GM18951 (cell line): ENCODE measurements around the gene HIVEP3.

Experiments
- POLR2A ChIP-seq: IDR thresholded peaks from 4 replicates; pipeline ENCODE4 v1.6.1; 2011; ENCODE audit warnings: mild to moderate bottlenecking; ENCODE audit not compliant: insufficient read length, insufficient read depth; ENCODE audit errors: extremely low read depth
- in situ Hi-C: fragments of 300-500 bp; cut with MboI; formaldehyde crosslinking; loops from one replicate; pipeline ENCODE4 v1.12.0; 2022; ENCODE audit warnings: low sequenced_read_pairs, mixed read lengths, inconsistent platforms; ENCODE audit not compliant: unreplicated experiment

The HIVEP3 gene

GRCh38 chr1:41868241-41868998 is 50.3 kb downstream of the HIVEP3 start:
- in situ Hi-C loops = no loop called here

GRCh38 chr1:41866285-41866684 is 52.4 kb downstream of the HIVEP3 start:
- in situ Hi-C loops = no loop called here
- TF ChIP-seq POLR2A = no peak

More at GRCh38 chr1:41868241-41868998, 50.3 kb downstream of the HIVEP3 start:
- no peak for TF ChIP-seq POLR2A

GRCh38 chr1:41864471-41865040 is 54.2 kb downstream of the HIVEP3 start:
- in situ Hi-C loops = no loop called here
- no peak for TF ChIP-seq POLR2A

- in situ Hi-C loops = no loop called here
- no peak for TF ChIP-seq POLR2A
Observed at GRCh38 chr1:41863718-41864117, 55.0 kb downstream of the HIVEP3 start.

GRCh38 chr1:41862384-41863221 is 56.1 kb downstream of the HIVEP3 start:
- TF ChIP-seq POLR2A = no peak
- in situ Hi-C loops = no loop called here

GRCh38 chr1:41861535-41862383 is 57.0 kb downstream of the HIVEP3 start:
- in situ Hi-C loops = no loop called here
- no peak for TF ChIP-seq POLR2A

- TF ChIP-seq POLR2A = no peak
- in situ Hi-C loops = no loop called here
Observed at GRCh38 chr1:41860771-41861170, 58.0 kb downstream of the HIVEP3 start.

GRCh38 chr1:41860214-41860613 is 58.5 kb downstream of the HIVEP3 start:
- in situ Hi-C loops = no loop called here
- no peak for TF ChIP-seq POLR2A

- in situ Hi-C loops = no loop called here
- TF ChIP-seq POLR2A = no peak
Observed at GRCh38 chr1:41859686-41860085, 59.0 kb downstream of the HIVEP3 start.

- no peak for TF ChIP-seq POLR2A
- in situ Hi-C loops = no loop called here
Observed at GRCh38 chr1:41856944-41857285, 61.8 kb downstream of the HIVEP3 start.

GRCh38 chr1:41856151-41856943 is 62.4 kb downstream of the HIVEP3 start:
- in situ Hi-C loops = no loop called here
- TF ChIP-seq POLR2A = no peak

GRCh38 chr1:41855713-41856112 is 63.0 kb downstream of the HIVEP3 start:
- no peak for TF ChIP-seq POLR2A
- in situ Hi-C loops = no loop called here
